GM23338 (cell line): ENCODE results near the gene NEK7. TPM values are rescaled to one million over a fixed set of nuclear protein-coding genes. Genes with fewer than 3 reads are reported as not detected.

Experiments
- ATAC-seq: fragments of 200-7000 bp; cut with Tn5 transposase; 3 replicates; pipeline ENCODE4 v1.9.1; 2020
- DNase-seq: peaks from one replicate; pipeline ENCODE4 v3.0.0-alpha.2; 2015; ENCODE audit warnings: low spot score
- H2AFZ ChIP-seq: fragments of 200-600 bp; sonication (generic); 2 replicates; pipeline ENCODE4 v1.8.0; 2016; ENCODE audit warnings: antibody characterized with exemption, mild to moderate bottlenecking, moderate library complexity
- H3F3A ChIP-seq: fragments of 200-600 bp; sonication (generic); replicated peaks from 2 replicates; pipeline ENCODE4 v1.8.0; 2017; ENCODE audit warnings: antibody characterized with exemption, mixed run types, low read depth
- H3K27ac ChIP-seq: fragments of 200-600 bp; sonication (generic); 2 replicates; pipeline ENCODE4 v1.6.1; 2016; ENCODE audit warnings: low read depth
- H3K27me3 ChIP-seq: fragments of 200-600 bp; sonication (generic); 2 replicates; pipeline ENCODE4 v1.8.0; 2016; ENCODE audit warnings: mild to moderate bottlenecking, mixed run types, moderate library complexity; ENCODE audit not compliant: insufficient read depth
- H3K36me3 ChIP-seq: fragments of 200-600 bp; sonication (generic); 2 replicates; pipeline ENCODE4 v1.8.0; 2016; ENCODE audit warnings: mild to moderate bottlenecking; ENCODE audit not compliant: insufficient read depth
- H3K4me1 ChIP-seq: fragments of 200-600 bp; sonication (generic); 2 replicates; pipeline ENCODE4 v1.8.0; 2016; ENCODE audit warnings: mild to moderate bottlenecking, moderate library complexity; ENCODE audit not compliant: insufficient read depth
- H3K4me2 ChIP-seq: fragments of 200-600 bp; sonication (generic); 2 replicates; pipeline ENCODE4 v1.7.1; 2017; ENCODE audit warnings: mixed run types
- H3K4me3 ChIP-seq: fragments of 200-600 bp; sonication (generic); 2 replicates; pipeline ENCODE4 v1.6.1; 2016; ENCODE audit warnings: mixed run types
- H3K79me2 ChIP-seq: fragments of 200-600 bp; sonication (generic); replicated peaks from 2 replicates; pipeline ENCODE4 v1.8.0; 2017; ENCODE audit warnings: mild to moderate bottlenecking; ENCODE audit not compliant: insufficient read depth
- H3K9me2 ChIP-seq: fragments of 200-600 bp; sonication (generic); 2 replicates; pipeline ENCODE4 v1.8.0; 2017; ENCODE audit not compliant: insufficient read depth
- H4K20me1 ChIP-seq: fragments of 200-600 bp; sonication (generic); replicated peaks from 2 replicates; pipeline ENCODE4 v1.8.0; 2017; ENCODE audit warnings: mild to moderate bottlenecking; ENCODE audit not compliant: insufficient read depth
- H3K27ac Mint-ChIP-seq: 2 replicates; pipeline ENCODE4 v1.8.0; 2020; ENCODE audit warnings: inconsistent platforms, mild to moderate bottlenecking, moderate library complexity, mixed read lengths
- H3K27me3 Mint-ChIP-seq: 3 replicates; pipeline ENCODE4 v1.8.0; 2022; ENCODE audit warnings: low read depth, mild to moderate bottlenecking, moderate library complexity, mixed read lengths, inconsistent platforms; ENCODE audit not compliant: insufficient read depth, poor library complexity
- H3K36me3 Mint-ChIP-seq: 3 replicates; pipeline ENCODE4 v1.8.0; 2021; ENCODE audit warnings: low read depth, mild to moderate bottlenecking, inconsistent platforms, moderate library complexity, mixed read lengths
- H3K4me1 Mint-ChIP-seq: 3 replicates; pipeline ENCODE4 v1.8.0; 2020; ENCODE audit warnings: mild to moderate bottlenecking, inconsistent platforms, mixed read lengths
- H3K4me3 Mint-ChIP-seq: 3 replicates; pipeline ENCODE4 v1.8.0; 2021; ENCODE audit warnings: moderate library complexity, mild to moderate bottlenecking, inconsistent platforms, mixed read lengths
- H3K9me3 Mint-ChIP-seq: 3 replicates; pipeline ENCODE4 v1.8.0; 2020; ENCODE audit warnings: moderate library complexity, mild to moderate bottlenecking, inconsistent platforms, mixed read lengths
- CREB1 ChIP-seq: fragments of 250-450 bp; sonication (Bioruptor Pico); IDR thresholded peaks from 2 replicates; pipeline ENCODE4 v1.5.0; 2020; ENCODE audit warnings: low read depth, mild to moderate bottlenecking, moderate library complexity
- ETS1 ChIP-seq: IDR thresholded peaks from 2 replicates; pipeline ENCODE4 v1.6.1; 2016; ENCODE audit warnings: antibody characterized with exemption
- EZH2 ChIP-seq: fragments of 200-600 bp; sonication (generic); IDR thresholded peaks from one replicate; pipeline ENCODE4 v1.8.0; 2017; ENCODE audit warnings: antibody characterized with exemption, mild to moderate bottlenecking, low read depth; ENCODE audit not compliant: unreplicated experiment
- EZH2phosphoT487 ChIP-seq: fragments of 200-600 bp; sonication (generic); IDR thresholded peaks from one replicate; pipeline ENCODE4 v1.8.1; 2018; ENCODE audit warnings: antibody characterized with exemption; ENCODE audit not compliant: unreplicated experiment
- JUNB ChIP-seq: IDR thresholded peaks from one replicate; pipeline ENCODE4 v1.6.1; 2016; ENCODE audit warnings: antibody characterized with exemption; ENCODE audit not compliant: unreplicated experiment
- STAT1 ChIP-seq: IDR thresholded peaks from one replicate; pipeline ENCODE4 v1.6.1; 2016; ENCODE audit warnings: antibody characterized with exemption; ENCODE audit not compliant: unreplicated experiment
- ZNF331 ChIP-seq: fragments of 250-450 bp; sonication (Bioruptor Pico); IDR thresholded peaks from 2 replicates; pipeline ENCODE4 v1.5.0; 2020; ENCODE audit warnings: low read depth, mild to moderate bottlenecking, moderate library complexity
- ZNF462 ChIP-seq: fragments of 250-450 bp; sonication (Bioruptor Pico); IDR thresholded peaks from 2 replicates; pipeline ENCODE4 v1.5.0; 2020; ENCODE audit warnings: mild to moderate bottlenecking, moderate library complexity
- polyA plus RNA-seq: library from polyadenylated mRNA; unstranded; fragments of >200 nt; fragmentation: Nextera tagmentation; extraction: Ambion mirVana; gene quantifications from 2 replicates; pipeline ENCODE4 v1.2.1, GENCODE V29; 2016
- total RNA-seq: library from RNA; depleted of rRNA; stranded (reverse); fragments of >200 nt; shearing (Covaris generic); gene quantifications from 2 replicates; pipeline ENCODE4 v1.2.3, GENCODE V29; 2014

Gene NEK7
- total and polyA plus RNA-seq, 2 experiments from 2014 or later, result 4.8 to 15.3 TPM

DNA sequence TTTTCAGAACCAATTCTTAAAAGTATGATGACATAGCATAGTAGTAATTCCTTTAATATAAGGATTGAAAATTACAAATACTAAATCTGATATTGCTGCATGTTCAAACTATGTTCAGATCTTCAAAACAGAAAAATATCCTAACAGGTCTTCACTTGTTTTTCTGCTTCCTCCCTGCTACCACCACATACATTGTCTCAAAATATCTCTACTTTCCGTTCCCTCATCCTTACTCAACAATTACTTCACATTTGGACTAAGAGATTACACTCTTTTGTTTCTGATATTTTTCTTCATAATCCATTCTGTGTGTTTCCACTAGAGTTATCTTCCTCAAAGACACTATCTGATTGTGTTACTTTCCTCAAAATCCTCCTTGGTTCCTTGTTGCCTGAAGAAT is 125.1 kb downstream of the NEK7 start (continued):
- TF ChIP-seq ZNF462 (CRISPR knock-in tag) (no peak), EZH2phosphoT487 (no peak), JUNB (no peak)

GRCh38 chr1:198283222-198283621 is 126.4 kb downstream of the NEK7 start:
- Histone ChIP-seq H3K27me3 (no peaks in the 10 kb centered on the region), H3K4me1 (no peaks in the 10 kb centered on the region), H3K27ac (no peak overlapping the region), H3K4me2 (no peak overlapping the region), H3K4me3 (no peak overlapping the region), H3F3A (no peaks in the 10 kb centered on the region), H3K79me2 (no peaks in the 10 kb centered on the region), H2AFZ (no peak overlapping the region), H3K9me2 (no peaks in the 10 kb centered on the region), H3K36me3 (no peaks in the 10 kb centered on the region), H4K20me1 (no peaks in the 10 kb centered on the region)
- DNase-seq, result no peak
- no peak overlapping the region for H3K4me3 Mint-ChIP-seq
- no peaks in the 10 kb centered on the region; the same call in 2 of the 3 replicates for H3K36me3 Mint-ChIP-seq
- H3K27ac Mint-ChIP-seq, result peak overlapping the region; percentile 20; the same call in 1 of the 2 replicates
- no peaks in the 10 kb centered on the region for H3K9me3 Mint-ChIP-seq
- H3K27me3 Mint-ChIP-seq, result no peaks in the 10 kb centered on the region
- ATAC-seq, result no peak
- no peaks in the 10 kb centered on the region; the same call in 2 of the 3 replicates for H3K4me1 Mint-ChIP-seq
- TF ChIP-seq STAT1, result no peak
- no peak for TF ChIP-seq ETS1
- TF ChIP-seq CREB1 (CRISPR knock-in tag), result no peak
- TF ChIP-seq EZH2phosphoT487, result no peak
- TF ChIP-seq JUNB, result no peak
- TF ChIP-seq ZNF331 (CRISPR knock-in tag), result no peak
- TF ChIP-seq ZNF462 (CRISPR knock-in tag), result no peak
- no peak for TF ChIP-seq EZH2
